ENCODE results near the gene CAPN7.

The CAPN7 gene

DNA sequence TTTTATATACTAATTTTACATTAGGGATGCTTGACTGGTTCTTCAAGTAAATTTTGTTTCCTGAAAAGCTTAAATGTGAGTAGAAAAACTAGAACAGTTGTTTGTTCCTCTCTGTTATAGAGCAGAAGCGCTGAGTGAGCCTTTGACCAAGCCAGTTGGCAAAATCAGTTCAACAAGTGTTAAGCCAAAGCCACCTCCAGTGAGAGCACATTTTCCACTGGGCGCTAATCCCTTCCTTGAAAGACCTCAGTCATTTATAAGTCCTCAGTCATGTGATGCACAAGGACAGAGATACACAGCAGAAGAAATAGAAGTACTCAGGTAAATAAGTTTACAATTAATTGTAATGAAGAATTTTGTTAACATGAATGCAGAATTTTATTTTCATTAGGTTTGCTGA is 14.6 kb downstream of the CAPN7 start:
- TF ChIP-seq, protein P1, sequence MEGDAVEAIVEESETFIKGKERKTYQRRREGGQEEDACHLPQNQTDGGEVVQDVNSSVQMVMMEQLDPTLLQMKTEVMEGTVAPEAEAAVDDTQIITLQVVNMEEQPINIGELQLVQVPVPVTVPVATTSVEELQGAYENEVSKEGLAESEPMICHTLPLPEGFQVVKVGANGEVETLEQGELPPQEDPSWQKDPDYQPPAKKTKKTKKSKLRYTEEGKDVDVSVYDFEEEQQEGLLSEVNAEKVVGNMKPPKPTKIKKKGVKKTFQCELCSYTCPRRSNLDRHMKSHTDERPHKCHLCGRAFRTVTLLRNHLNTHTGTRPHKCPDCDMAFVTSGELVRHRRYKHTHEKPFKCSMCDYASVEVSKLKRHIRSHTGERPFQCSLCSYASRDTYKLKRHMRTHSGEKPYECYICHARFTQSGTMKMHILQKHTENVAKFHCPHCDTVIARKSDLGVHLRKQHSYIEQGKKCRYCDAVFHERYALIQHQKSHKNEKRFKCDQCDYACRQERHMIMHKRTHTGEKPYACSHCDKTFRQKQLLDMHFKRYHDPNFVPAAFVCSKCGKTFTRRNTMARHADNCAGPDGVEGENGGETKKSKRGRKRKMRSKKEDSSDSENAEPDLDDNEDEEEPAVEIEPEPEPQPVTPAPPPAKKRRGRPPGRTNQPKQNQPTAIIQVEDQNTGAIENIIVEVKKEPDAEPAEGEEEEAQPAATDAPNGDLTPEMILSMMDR (conservative IDR thresholded peaks at IDR 0.05; ENCODE audit: low read length): no peak
- no peak for DNase-seq (ENCODE audit: low read depth)

DNA sequence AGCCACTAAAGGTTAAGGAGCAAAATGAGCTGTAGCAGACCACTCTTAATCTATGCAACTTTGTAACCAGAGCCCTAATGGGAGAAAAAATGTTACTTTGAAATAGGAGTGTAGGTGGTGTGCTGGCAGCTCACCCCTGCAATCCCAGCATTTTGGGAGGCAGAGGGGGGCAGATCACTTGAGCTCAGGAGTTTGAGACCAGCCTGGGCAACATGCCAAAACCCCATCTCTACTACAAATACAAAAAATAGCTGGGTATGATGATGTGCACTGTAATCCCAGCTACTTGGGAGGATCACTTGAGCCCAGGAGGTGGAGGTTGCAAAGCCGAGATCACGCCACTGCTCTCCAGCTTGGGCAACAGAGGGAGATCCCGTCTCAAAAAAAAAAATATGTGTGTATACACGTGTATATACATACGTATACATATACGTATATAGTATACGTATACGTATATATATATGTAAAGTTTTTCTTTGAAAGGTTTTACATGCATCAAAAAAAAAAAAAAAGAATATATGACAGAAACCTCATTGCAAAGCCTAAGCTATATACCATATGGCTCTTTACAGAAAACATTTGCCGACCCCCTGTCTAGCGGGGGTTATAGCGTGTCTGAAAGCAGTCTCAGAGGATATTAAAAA is 15.7 kb downstream of the CAPN7 start:
- no peak overlapping the region for H3K4me3 ChIP-seq (ENCODE audit: low read length)
- no peak for DNase-seq (ENCODE audit: low read depth)
- TF ChIP-seq, protein P1 (conservative IDR thresholded peaks at IDR 0.05; ENCODE audit: low read length): no peak

More for the DNA sequence above, 14.6 kb downstream of the CAPN7 start:
- H3K4me3 ChIP-seq (ENCODE audit: low read length): no peak overlapping the region

DNA sequence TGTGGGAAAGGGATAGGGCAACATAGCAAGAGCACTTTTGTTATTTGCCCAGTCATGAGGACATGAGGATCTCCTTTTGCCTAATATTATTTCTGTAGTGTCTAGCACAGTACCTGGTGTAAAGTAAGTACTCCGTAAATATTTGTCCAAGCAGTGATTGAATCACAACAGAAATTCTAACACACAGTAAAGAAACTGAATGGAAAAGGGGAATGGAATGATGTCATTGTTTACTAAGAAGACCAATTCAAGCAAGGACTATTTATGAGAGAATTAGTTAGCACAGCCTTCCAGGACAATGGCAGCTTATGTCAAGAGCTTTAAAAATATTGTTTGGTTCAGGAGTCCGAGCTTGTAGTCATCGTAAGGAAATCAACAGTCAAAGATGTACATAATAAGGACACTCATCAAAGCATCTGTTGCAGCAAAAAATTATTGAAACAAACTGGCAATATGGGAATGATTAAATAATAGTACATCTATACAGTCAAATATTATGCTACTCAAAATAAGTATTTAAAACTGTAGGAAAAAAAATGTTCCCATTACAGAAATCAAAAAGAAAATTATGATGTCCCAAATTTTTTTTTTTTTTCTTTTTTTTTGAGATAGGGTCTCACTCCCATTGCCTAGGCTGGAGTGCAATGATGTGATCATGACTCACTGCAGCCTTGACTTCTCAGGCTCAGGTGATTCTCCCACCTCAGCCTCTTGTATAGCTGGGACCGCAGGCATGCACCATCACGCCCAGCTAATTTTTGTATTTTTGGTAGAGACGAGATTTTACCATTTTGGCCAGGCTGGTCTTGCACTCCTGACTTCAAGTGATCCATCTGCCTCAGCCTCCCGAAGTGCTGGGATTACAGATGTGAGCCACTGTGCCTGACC is 17.9 kb downstream of the CAPN7 start:
- H3K4me3 ChIP-seq (ENCODE audit: low read length): no peak overlapping the region
- TF ChIP-seq, protein P1 (conservative IDR thresholded peaks at IDR 0.05; ENCODE audit: low read length): no peak
- DNase-seq (ENCODE audit: low read depth): no peak

DNA sequence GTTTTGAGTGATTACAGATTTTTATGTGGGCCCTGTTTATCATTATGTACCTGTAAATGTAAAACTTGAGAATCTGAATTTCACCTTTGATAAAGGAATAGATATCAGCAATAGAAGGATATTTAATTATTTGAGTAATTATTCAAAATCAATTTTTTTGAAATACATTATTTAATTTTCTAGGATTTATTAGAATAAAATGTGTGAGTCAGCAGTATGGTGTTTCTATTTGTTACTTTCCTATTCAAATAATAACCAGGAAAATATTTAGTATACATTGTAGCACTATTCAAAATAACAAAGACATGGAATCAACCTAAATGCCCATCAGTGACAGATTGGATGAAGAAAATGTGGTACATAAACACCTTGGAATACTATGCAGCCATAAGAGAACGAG is 22.1 kb downstream of the CAPN7 start:
- DNase-seq (ENCODE audit: low read depth): no peak
- no peak overlapping the region for H3K4me3 ChIP-seq (ENCODE audit: low read length)
- TF ChIP-seq, protein P1 (conservative IDR thresholded peaks at IDR 0.05; ENCODE audit: low read length): no peak

DNA sequence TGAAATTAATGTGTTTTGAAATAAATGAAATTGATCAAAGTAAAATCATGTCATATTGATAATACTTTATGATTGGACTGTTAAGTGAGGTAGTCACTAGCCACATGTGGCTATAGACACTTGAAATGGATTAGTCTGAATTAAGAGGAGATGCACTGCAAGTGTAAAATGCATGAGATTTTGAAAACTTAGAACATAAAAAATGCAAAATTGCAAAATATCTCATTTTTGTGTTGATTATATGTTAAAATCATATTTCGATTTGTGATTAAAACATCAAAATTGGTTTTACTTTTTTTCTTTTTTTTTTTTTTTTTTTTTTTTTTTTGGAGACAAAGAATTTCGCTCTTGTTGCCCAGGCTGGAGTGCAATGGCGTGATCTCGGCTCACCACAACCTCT is 23.2 kb downstream of the CAPN7 start:
- TF ChIP-seq, protein P1 (conservative IDR thresholded peaks at IDR 0.05; ENCODE audit: low read length): no peak
- no peak overlapping the region for H3K4me3 ChIP-seq (ENCODE audit: low read length)
- DNase-seq (ENCODE audit: low read depth): no peak

DNA sequence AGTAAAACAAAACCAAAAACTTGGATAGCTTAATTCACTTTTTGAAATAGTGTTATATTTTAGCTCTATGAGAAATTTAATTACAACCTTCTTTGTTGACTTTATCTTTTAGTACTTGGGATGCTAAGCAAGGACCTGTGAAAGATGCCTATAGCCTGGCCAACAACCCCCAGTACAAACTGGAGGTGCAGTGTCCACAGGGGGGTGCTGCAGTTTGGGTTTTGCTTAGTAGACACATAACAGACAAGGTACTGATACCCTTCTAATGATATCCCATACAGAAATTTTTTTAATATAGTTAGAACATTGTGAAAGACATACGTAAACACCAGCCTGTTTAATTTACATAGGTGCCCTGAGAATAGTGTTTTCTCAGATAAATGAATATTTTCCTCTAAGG is 35.3 kb downstream of the CAPN7 start:
- DNase-seq (ENCODE audit: low read depth): peak; percentile 6
- no peak overlapping the region for H3K4me3 ChIP-seq (ENCODE audit: low read length)
- TF ChIP-seq, protein P1 (conservative IDR thresholded peaks at IDR 0.05; ENCODE audit: low read length): peak; percentile 37

Measured in AG10803 (cell line).